Loucy (cell line): ENCODE data around the gene WASHC3.
"Not testable (repeated sequence)": the region's sequence is repeated elsewhere in the genome, so short reads cannot be mapped to it uniquely, and the experiment has no call there.

Source experiments
- H2AFZ ChIP-seq: fragments of 200-600 bp; sonication (generic); 2 replicates; pipeline ENCODE4 v1.6.0; 2016; ENCODE audit warnings: antibody characterized with exemption, mild to moderate bottlenecking, low read length, moderate library complexity
- H3F3A ChIP-seq: fragments of 200-600 bp; 2 replicates; pipeline ENCODE4 v1.6.0; 2016; ENCODE audit warnings: antibody characterized with exemption, low read depth, mild to moderate bottlenecking
- H3K27me3 ChIP-seq: fragments of 200-600 bp; sonication (generic); 2 replicates; pipeline ENCODE4 v1.6.1; 2014; ENCODE audit warnings: low read length, mild to moderate bottlenecking; ENCODE audit not compliant: insufficient read depth, poor library complexity, severe bottlenecking
- H3K36me3 ChIP-seq: fragments of 200-600 bp; sonication (generic); 2 replicates; pipeline ENCODE4 v1.6.1; 2016; ENCODE audit warnings: low read length; ENCODE audit not compliant: insufficient read depth
- H3K4me1 ChIP-seq: fragments of 200-600 bp; sonication (generic); 2 replicates; pipeline ENCODE4 v1.5.1; 2014; ENCODE audit warnings: low read length, mild to moderate bottlenecking; ENCODE audit not compliant: insufficient read depth, poor library complexity, severe bottlenecking
- H3K4me2 ChIP-seq: fragments of 200-600 bp; sonication (generic); 2 replicates; pipeline ENCODE4 v1.6.0; 2014; ENCODE audit warnings: antibody characterized with exemption, low read length, low read depth, mild to moderate bottlenecking; ENCODE audit not compliant: poor library complexity, severe bottlenecking
- H3K4me3 ChIP-seq: fragments of 200-600 bp; sonication (generic); 2 replicates; pipeline ENCODE4 v1.5.1; 2014; ENCODE audit warnings: low read length, mild to moderate bottlenecking, mixed read lengths; ENCODE audit not compliant: poor library complexity, severe bottlenecking
- H3K79me2 ChIP-seq: fragments of 200-600 bp; sonication (generic); 2 replicates; pipeline ENCODE4 v1.6.1; 2014; ENCODE audit warnings: low read length; ENCODE audit not compliant: insufficient read depth
- H3K9ac ChIP-seq: fragments of 200-600 bp; sonication (generic); 2 replicates; pipeline ENCODE4 v1.6.0; 2014; ENCODE audit warnings: mild to moderate bottlenecking, low read depth, low read length, moderate library complexity; ENCODE audit not compliant: poor library complexity, severe bottlenecking
- H3K9me2 ChIP-seq: fragments of 200-600 bp; sonication (generic); replicated peaks from 2 replicates; pipeline ENCODE4 v1.6.1; 2016; ENCODE audit warnings: low read depth, low read length, mixed read lengths
- H3K9me3 ChIP-seq: fragments of 200-600 bp; sonication (generic); 2 replicates; pipeline ENCODE4 v1.6.1; 2014; ENCODE audit warnings: mild to moderate bottlenecking, antibody characterized with exemption, low read length, low read depth; ENCODE audit not compliant: insufficient read depth
- H4K20me1 ChIP-seq: fragments of 200-600 bp; sonication (generic); 2 replicates; pipeline ENCODE4 v1.6.0; 2014; ENCODE audit warnings: antibody characterized with exemption, low read length, mild to moderate bottlenecking; ENCODE audit not compliant: insufficient read depth, poor library complexity, severe bottlenecking
- CTCF ChIP-seq: fragments of 200-600 bp; sonication (generic); conservative IDR thresholded peaks from 2 replicates; pipeline ENCODE4 v1.5.1; 2014; ENCODE audit warnings: mild to moderate bottlenecking, antibody characterized with exemption, low read length
- EZH2phosphoT487 ChIP-seq: fragments of 200-600 bp; IDR thresholded peaks from 2 replicates; pipeline ENCODE4 v1.6.1; 2018; ENCODE audit warnings: antibody characterized with exemption, mild to moderate bottlenecking, moderate library complexity, borderline replicate concordance

WASHC3 gene

GRCh38 chr12:102022286-102022685 is 39.5 kb downstream of the WASHC3 start:
- Histone ChIP-seq H4K20me1 (no peaks in the 10 kb centered on the region), H3K36me3 (no peaks in the 10 kb centered on the region; the same call in 1 of the 2 replicates)

GRCh38 chr12:102021540-102022246 is 40.1 kb downstream of the WASHC3 start:
- no peak for TF ChIP-seq EZH2phosphoT487
- TF ChIP-seq CTCF, result no peak
- H3K4me2 ChIP-seq, result no peak overlapping the region
- no peaks in the 10 kb centered on the region for H3K27me3 ChIP-seq

More at GRCh38 chr12:102022286-102022685, 39.5 kb downstream of the WASHC3 start:
- no peaks in the 10 kb centered on the region for H3F3A ChIP-seq
- no peaks in the 10 kb centered on the region for H3K79me2 ChIP-seq
- H3K4me2 ChIP-seq, result no peak overlapping the region
- no peak overlapping the region for H2AFZ ChIP-seq
- H3K4me3 ChIP-seq, result no peak overlapping the region
- H3K9me2 ChIP-seq, result no peaks in the 10 kb centered on the region
- H3K4me1 ChIP-seq, result no peaks in the 10 kb centered on the region
- no peak overlapping the region for H3K9ac ChIP-seq
- H3K27me3 ChIP-seq, result no peaks in the 10 kb centered on the region
- TF ChIP-seq CTCF, result no peak
- no peak for TF ChIP-seq EZH2phosphoT487
- H3K9me3 ChIP-seq, result no peaks in the 10 kb centered on the region

GRCh38 chr12:102018607-102019006 is 43.2 kb downstream of the WASHC3 start:
- not testable (repeated sequence) for H3K36me3 ChIP-seq, H3K9ac ChIP-seq, H3K27me3 ChIP-seq, H3K79me2 ChIP-seq, H2AFZ ChIP-seq, H3K4me2 ChIP-seq, H3K9me3 ChIP-seq, H4K20me1 ChIP-seq, H3K4me3 ChIP-seq, H3K9me2 ChIP-seq, H3F3A ChIP-seq, H3K4me1 ChIP-seq

More at GRCh38 chr12:102021540-102022246, 40.1 kb downstream of the WASHC3 start:
- Histone ChIP-seq H3K79me2 (no peaks in the 10 kb centered on the region), H4K20me1 (no peaks in the 10 kb centered on the region), H3K9me3 (no peaks in the 10 kb centered on the region), H3K36me3 (no peaks in the 10 kb centered on the region; the same call in 1 of the 2 replicates), H2AFZ (no peak overlapping the region), H3F3A (no peaks in the 10 kb centered on the region), H3K4me3 (no peak overlapping the region), H3K9ac (no peak overlapping the region), H3K9me2 (no peaks in the 10 kb centered on the region), H3K4me1 (no peaks in the 10 kb centered on the region)

GRCh38 chr12:102016472-102016871 is 45.3 kb downstream of the WASHC3 start:
- H3K27me3 ChIP-seq, result no peaks in the 10 kb centered on the region
- H3K9me3 ChIP-seq, result no peaks in the 10 kb centered on the region
- H3K9me2 ChIP-seq, result no peaks in the 10 kb centered on the region
- TF ChIP-seq CTCF (no peak), EZH2phosphoT487 (no peak)
- H3K9ac ChIP-seq, result no peak overlapping the region
- no peak overlapping the region for H3K4me3 ChIP-seq
- H3K4me1 ChIP-seq, result no peaks in the 10 kb centered on the region
- no peaks in the 10 kb centered on the region for H3K79me2 ChIP-seq
- no peak overlapping the region for H3K4me2 ChIP-seq
- H3F3A ChIP-seq, result no peaks in the 10 kb centered on the region
- H3K36me3 ChIP-seq, result no peaks in the 10 kb centered on the region
- H4K20me1 ChIP-seq, result no peaks in the 10 kb centered on the region
- H2AFZ ChIP-seq, result no peak overlapping the region
